PC-3 (cell line): ENCODE measurements around the gene TAGLN2.

Experiments used
- CTCF ChIP-seq: fragments of 300-600 bp; sonication (generic); conservative IDR thresholded peaks from 2 replicates; pipeline ENCODE4 v1.5.1; 2017; ENCODE audit warnings: antibody characterized with exemption, low read depth, mild to moderate bottlenecking, low read length
- EZH2 ChIP-seq: fragments of 300-600 bp; sonication (generic); IDR thresholded peaks from one replicate; pipeline ENCODE4 v1.6.1; 2017; ENCODE audit warnings: antibody characterized with exemption, mild to moderate bottlenecking, low read length; ENCODE audit not compliant: unreplicated experiment
- EZH2phosphoT487 ChIP-seq: fragments of 300-600 bp; sonication (generic); IDR thresholded peaks from 2 replicates; pipeline ENCODE4 v1.6.1; 2018; ENCODE audit warnings: mild to moderate bottlenecking, antibody characterized with exemption, low read length, borderline replicate concordance

- TF ChIP-seq CTCF (no peak), EZH2 (no peak), EZH2phosphoT487 (no peak)
Measured at GRCh38 chr1:159968901-159969300, 43.6 kb upstream of the TAGLN2 start.
